ENCODE data around the gene OXSR1. TPM values are rescaled to one million over a fixed set of nuclear protein-coding genes. Genes with fewer than 3 reads are reported as not detected.

OXSR1 gene
- total RNA-seq, 1 experiment from 2014 or later: 33.2 TPM

DNA sequence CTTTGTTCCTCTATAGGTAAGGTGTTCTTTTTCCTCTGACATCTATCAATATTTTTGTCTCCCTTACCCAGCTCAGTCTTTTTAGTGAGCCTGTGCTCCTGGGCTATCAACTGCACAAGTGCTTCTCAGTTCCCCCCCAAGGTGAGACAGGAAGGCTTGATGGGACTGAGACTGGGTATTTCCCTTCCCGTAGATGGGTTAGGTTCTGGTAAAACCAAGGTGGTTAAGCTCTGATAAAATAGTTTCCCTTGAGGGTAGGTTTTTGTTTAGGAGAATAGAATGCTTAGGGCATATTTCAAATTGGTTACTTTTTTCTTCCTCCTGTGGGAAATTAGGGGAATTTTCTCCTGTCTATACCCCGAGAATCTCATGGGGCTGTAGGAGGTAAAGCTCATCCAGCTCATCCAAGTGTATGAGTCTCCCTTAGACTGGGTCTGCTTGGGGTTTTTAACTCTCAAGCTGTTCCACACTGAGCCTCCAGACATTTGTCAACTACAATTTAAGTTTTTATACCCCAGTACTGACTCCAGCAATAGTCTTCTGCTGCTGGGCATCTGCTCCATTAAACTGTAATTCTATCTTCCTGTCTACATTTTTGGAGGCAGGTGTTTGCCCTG lies 44.9 kb downstream of the OXSR1 start:
- no peaks in the 10 kb centered on the region for H3K9me3 ChIP-seq (ENCODE audit: control insufficient read depth, insufficient read depth, low read depth, low read length)
- ChIA-PET CTCF (no interaction called here), POLR2A (no interaction called here)
- ATAC-seq (no peak), DNase-seq (ENCODE audit: low read depth, low spot score) (no peak)
- no peak overlapping the region for H3K4me3 ChIP-seq (ENCODE audit: low read depth in 2 of 2, low read length in 2 of 2)
- TF ChIP-seq SIN3A (IDR thresholded peaks at IDR 0.05; ENCODE audit: borderline replicate concordance, insufficient read depth, low read depth, low read length) (no peak), TCF7L2 (IDR thresholded peaks at IDR 0.05; ENCODE audit: low read depth, low read length) (no peak)
- H3K4me1 ChIP-seq (ENCODE audit: control insufficient read depth, insufficient read depth, low read length): no peaks in the 10 kb centered on the region
- intact Hi-C loops (cut with micrococcal nuclease; ENCODE audit: unreplicated experiment) (no loop called here), in situ Hi-C loops (cut with HindIII; ENCODE audit: low pct_unique_long_range_greater_than_20kb, low sequenced_read_pairs) (no loop called here)
- H3K27ac ChIP-seq (ENCODE audit: low read length): no peak overlapping the region
- BruUV-seq (replicated peaks): no TSS peak
- no peaks in the 10 kb centered on the region; the same call in 1 of the 2 replicates for H3K36me3 ChIP-seq (ENCODE audit: control insufficient read depth, insufficient read depth, low read length)
- no peaks in the 10 kb centered on the region for H3K27me3 ChIP-seq (ENCODE audit: control insufficient read depth, insufficient read depth, low read length)

DNA sequence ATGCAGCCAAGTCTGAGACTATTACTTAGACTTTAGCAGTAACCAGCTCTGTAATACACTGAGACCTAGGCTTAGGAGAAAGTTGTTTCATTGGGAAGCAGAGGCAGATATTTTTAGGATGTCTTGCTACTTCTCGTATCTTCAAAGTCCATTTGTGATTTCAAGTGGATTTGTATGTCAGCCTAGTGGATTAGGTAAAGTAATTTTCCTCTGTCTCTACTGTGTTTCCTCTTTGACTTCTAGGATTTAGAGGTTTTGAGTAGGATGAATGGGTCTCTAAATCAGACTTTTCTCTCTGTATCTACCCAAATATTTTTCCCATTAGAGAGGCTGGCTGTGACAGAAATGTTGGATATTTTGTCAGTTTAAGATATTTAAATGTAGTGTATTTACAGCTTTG lies 46.8 kb downstream of the OXSR1 start:
- Histone ChIP-seq H3K4me3 (ENCODE audit: low read depth in 2 of 2, low read length in 2 of 2) (no peak overlapping the region), H3K4me1 (ENCODE audit: control insufficient read depth, insufficient read depth, low read length) (no peaks in the 10 kb centered on the region), H3K36me3 (ENCODE audit: control insufficient read depth, insufficient read depth, low read length) (no peaks in the 10 kb centered on the region), H3K9me3 (ENCODE audit: control insufficient read depth, insufficient read depth, low read depth, low read length) (no peaks in the 10 kb centered on the region), H3K27me3 (ENCODE audit: control insufficient read depth, insufficient read depth, low read length) (no peaks in the 10 kb centered on the region), H3K27ac (ENCODE audit: low read length) (no peak overlapping the region)
- no TSS peak for BruUV-seq (replicated peaks)
- ATAC-seq: no peak
- no peak for DNase-seq (ENCODE audit: low read depth, low spot score)
- TF ChIP-seq, protein P1, sequence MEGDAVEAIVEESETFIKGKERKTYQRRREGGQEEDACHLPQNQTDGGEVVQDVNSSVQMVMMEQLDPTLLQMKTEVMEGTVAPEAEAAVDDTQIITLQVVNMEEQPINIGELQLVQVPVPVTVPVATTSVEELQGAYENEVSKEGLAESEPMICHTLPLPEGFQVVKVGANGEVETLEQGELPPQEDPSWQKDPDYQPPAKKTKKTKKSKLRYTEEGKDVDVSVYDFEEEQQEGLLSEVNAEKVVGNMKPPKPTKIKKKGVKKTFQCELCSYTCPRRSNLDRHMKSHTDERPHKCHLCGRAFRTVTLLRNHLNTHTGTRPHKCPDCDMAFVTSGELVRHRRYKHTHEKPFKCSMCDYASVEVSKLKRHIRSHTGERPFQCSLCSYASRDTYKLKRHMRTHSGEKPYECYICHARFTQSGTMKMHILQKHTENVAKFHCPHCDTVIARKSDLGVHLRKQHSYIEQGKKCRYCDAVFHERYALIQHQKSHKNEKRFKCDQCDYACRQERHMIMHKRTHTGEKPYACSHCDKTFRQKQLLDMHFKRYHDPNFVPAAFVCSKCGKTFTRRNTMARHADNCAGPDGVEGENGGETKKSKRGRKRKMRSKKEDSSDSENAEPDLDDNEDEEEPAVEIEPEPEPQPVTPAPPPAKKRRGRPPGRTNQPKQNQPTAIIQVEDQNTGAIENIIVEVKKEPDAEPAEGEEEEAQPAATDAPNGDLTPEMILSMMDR (IDR thresholded peaks at IDR 0.05): no peak
- TF ChIP-seq SIN3A (IDR thresholded peaks at IDR 0.05; ENCODE audit: borderline replicate concordance, insufficient read depth, low read depth, low read length): no peak
- TF ChIP-seq, protein P2, sequence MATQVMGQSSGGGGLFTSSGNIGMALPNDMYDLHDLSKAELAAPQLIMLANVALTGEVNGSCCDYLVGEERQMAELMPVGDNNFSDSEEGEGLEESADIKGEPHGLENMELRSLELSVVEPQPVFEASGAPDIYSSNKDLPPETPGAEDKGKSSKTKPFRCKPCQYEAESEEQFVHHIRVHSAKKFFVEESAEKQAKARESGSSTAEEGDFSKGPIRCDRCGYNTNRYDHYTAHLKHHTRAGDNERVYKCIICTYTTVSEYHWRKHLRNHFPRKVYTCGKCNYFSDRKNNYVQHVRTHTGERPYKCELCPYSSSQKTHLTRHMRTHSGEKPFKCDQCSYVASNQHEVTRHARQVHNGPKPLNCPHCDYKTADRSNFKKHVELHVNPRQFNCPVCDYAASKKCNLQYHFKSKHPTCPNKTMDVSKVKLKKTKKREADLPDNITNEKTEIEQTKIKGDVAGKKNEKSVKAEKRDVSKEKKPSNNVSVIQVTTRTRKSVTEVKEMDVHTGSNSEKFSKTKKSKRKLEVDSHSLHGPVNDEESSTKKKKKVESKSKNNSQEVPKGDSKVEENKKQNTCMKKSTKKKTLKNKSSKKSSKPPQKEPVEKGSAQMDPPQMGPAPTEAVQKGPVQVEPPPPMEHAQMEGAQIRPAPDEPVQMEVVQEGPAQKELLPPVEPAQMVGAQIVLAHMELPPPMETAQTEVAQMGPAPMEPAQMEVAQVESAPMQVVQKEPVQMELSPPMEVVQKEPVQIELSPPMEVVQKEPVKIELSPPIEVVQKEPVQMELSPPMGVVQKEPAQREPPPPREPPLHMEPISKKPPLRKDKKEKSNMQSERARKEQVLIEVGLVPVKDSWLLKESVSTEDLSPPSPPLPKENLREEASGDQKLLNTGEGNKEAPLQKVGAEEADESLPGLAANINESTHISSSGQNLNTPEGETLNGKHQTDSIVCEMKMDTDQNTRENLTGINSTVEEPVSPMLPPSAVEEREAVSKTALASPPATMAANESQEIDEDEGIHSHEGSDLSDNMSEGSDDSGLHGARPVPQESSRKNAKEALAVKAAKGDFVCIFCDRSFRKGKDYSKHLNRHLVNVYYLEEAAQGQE (IDR thresholded peaks at IDR 0.05; ENCODE audit: insufficient read depth in 1 of 2, low read depth in 2 of 2, low read length in 1 of 2): no peak
- TF ChIP-seq TCF7L2 (IDR thresholded peaks at IDR 0.05; ENCODE audit: low read depth, low read length): no peak
- no peak for TF ChIP-seq POLR2AphosphoS5 (IDR thresholded peaks at IDR 0.05; ENCODE audit: low read depth, low read length)
- POLR2A ChIA-PET: no interaction called here
- intact Hi-C loops (cut with micrococcal nuclease; ENCODE audit: unreplicated experiment) (no loop called here), in situ Hi-C loops (cut with HindIII; ENCODE audit: low pct_unique_long_range_greater_than_20kb, low sequenced_read_pairs) (no loop called here)
- CTCF ChIA-PET: no interaction called here

DNA sequence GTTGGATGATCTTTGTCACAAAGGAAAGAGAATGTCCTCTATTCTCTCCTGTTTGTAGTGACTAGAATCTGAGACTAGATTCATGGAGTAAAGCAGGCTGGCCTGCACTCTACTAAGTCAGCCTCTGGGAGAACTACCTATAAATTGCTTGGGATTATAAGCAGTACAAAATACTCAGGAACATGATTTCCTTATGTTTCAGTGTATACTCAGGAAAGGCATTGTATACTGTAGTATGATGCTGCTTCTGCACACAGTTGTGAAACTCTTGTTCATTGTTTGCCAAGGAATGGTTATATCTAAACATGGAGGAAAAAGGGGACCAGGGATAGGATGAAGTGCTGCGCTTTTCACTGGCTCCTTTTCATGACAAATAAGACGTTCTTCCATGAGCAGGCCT lies 49.2 kb downstream of the OXSR1 start:
- BruUV-seq (replicated peaks): no TSS peak
- H3K9me3 ChIP-seq (ENCODE audit: control insufficient read depth, insufficient read depth, low read depth, low read length): no peaks in the 10 kb centered on the region
- DNase-seq (ENCODE audit: low read depth, low spot score) (no peak), ATAC-seq (no peak)
- no peaks in the 10 kb centered on the region for H3K4me1 ChIP-seq (ENCODE audit: control insufficient read depth, insufficient read depth, low read length)
- H3K27me3 ChIP-seq (ENCODE audit: control insufficient read depth, insufficient read depth, low read length): no peaks in the 10 kb centered on the region
- no peak overlapping the region for H3K4me3 ChIP-seq (ENCODE audit: low read depth in 2 of 2, low read length in 2 of 2)
- CTCF ChIA-PET: interaction anchor here (0.6 kb wide), 1 partner anchor 94 kb away, joined by 3 read pairs; no protein-coding TSS in a partner anchor
- TF ChIP-seq SIN3A (IDR thresholded peaks at IDR 0.05; ENCODE audit: borderline replicate concordance, insufficient read depth, low read depth, low read length) (no peak), TCF7L2 (IDR thresholded peaks at IDR 0.05; ENCODE audit: low read depth, low read length) (no peak), POLR2AphosphoS5 (IDR thresholded peaks at IDR 0.05; ENCODE audit: low read depth, low read length) (no peak)
- TF ChIP-seq, protein P2 (IDR thresholded peaks at IDR 0.05; ENCODE audit: insufficient read depth in 1 of 2, low read depth in 2 of 2, low read length in 1 of 2): no peak
- TF ChIP-seq, protein P1 (IDR thresholded peaks at IDR 0.05): no peak
- intact Hi-C loops (cut with micrococcal nuclease; ENCODE audit: unreplicated experiment): no loop called here
- no peak overlapping the region for H3K27ac ChIP-seq (ENCODE audit: low read length)
- POLR2A ChIA-PET: no interaction called here
- in situ Hi-C loops (cut with HindIII; ENCODE audit: low pct_unique_long_range_greater_than_20kb, low sequenced_read_pairs): no loop called here
- no peaks in the 10 kb centered on the region for H3K36me3 ChIP-seq (ENCODE audit: control insufficient read depth, insufficient read depth, low read length)

Measured in Panc1 (cell line).